GM12878 (cell line): ENCODE results near the gene BNC2. TPM values are rescaled to one million over a fixed set of nuclear protein-coding genes. Genes with fewer than 3 reads are reported as not detected.

Source experiments
- ATAC-seq: fragments of 200-7000 bp; cut with Tn5 transposase; 3 replicates; pipeline ENCODE4 v1.9.1; 2020; ENCODE audit warnings: mild to moderate bottlenecking, moderate library complexity
- BruUV-seq: library from RNA; stranded (reverse); fragments of 400-500 nt; replicated peaks from 2 replicates; lab custom pipeline; 2021; lab: Mats Ljungman, UMichigan
- CTCF ChIA-PET: fragments of 300-600 bp; sonication (Branson Sonifier 250); formaldehyde crosslinking; extraction: SDS; loops from one replicate; lab custom pipeline; 2021; ENCODE audit warnings: inconsistent platforms; lab: Yijun Ruan, JAX
- POLR2A ChIA-PET: fragments of 350-600 bp; formaldehyde crosslinking; extraction: SDS; loops from one replicate; lab custom pipeline; 2021; ENCODE audit warnings: inconsistent platforms; lab: Charles Lee
- RAD21 ChIA-PET: fragments of 300-600 bp; sonication (Branson Sonifier 250); formaldehyde crosslinking; loops from one replicate; lab custom pipeline; 2023; ENCODE audit warnings: antibody characterized with exemption; ENCODE audit not compliant: unreplicated experiment; lab: Charles Lee
- SMC1A ChIA-PET: fragments of 300-600 bp; sonication (Branson Sonifier 250); formaldehyde crosslinking; loops from one replicate; lab custom pipeline; 2023; ENCODE audit not compliant: unreplicated experiment, uncharacterized antibody; lab: Charles Lee
- DNase-seq: peaks from one replicate; pipeline ENCODE4 v3.0.0-alpha.2; 2011; ENCODE audit warnings: low read depth, low spot score
- FAIRE-seq: peaks from 3 replicates; lab custom pipeline; 2011; peaks lifted over from hg19 to GRCh38; lab: Jason Lieb, UNC
- H2AFZ ChIP-seq: 2 replicates; pipeline ENCODE4 v1.6.0; 2011; ENCODE audit warnings: low read depth, low read length, control low read depth; ENCODE audit not compliant: control insufficient read depth
- H3K27ac ChIP-seq: 2 replicates; pipeline ENCODE4 v1.5.1; 2011; ENCODE audit warnings: control low read depth; ENCODE audit not compliant: control insufficient read depth, insufficient read depth
- H3K27me3 ChIP-seq, 2 experiments: replicated peaks in 1 of 2; 2 replicates each; pipeline versions ENCODE4 v1.6.0 to v1.6.1; 2011; ENCODE audit warnings: low read length in 1 of 2; ENCODE audit not compliant: control insufficient read depth in 2 of 2, insufficient read depth in 2 of 2
- H3K36me3 ChIP-seq, 2 experiments: 2 replicates each; pipeline ENCODE4 v1.5.1; 2011; ENCODE audit warnings: low read length in 1 of 2; ENCODE audit not compliant: control insufficient read depth in 2 of 2, insufficient read depth in 2 of 2
- H3K4me1 ChIP-seq: 2 replicates; pipeline ENCODE4 v1.6.1; 2011; ENCODE audit warnings: mild to moderate bottlenecking, low read length, moderate library complexity, mixed read lengths; ENCODE audit not compliant: control insufficient read depth, insufficient read depth
- H3K4me2 ChIP-seq: 2 replicates; pipeline ENCODE4 v1.6.0; 2011; ENCODE audit warnings: control low read depth; ENCODE audit not compliant: control insufficient read depth, insufficient read depth
- H3K4me3 ChIP-seq: fragments of 200-600 bp; sonication (generic); 2 replicates; pipeline ENCODE4 v1.5.1; 2016
- H3K79me2 ChIP-seq: 2 replicates; pipeline ENCODE4 v1.6.0; 2011; ENCODE audit warnings: low read length; ENCODE audit not compliant: control insufficient read depth, insufficient read depth
- H3K9ac ChIP-seq: 2 replicates; pipeline ENCODE4 v1.8.0; 2011; ENCODE audit warnings: low read length, control low read depth, mixed read lengths; ENCODE audit not compliant: control insufficient read depth, insufficient read depth
- H3K9me3 ChIP-seq: replicated peaks from 3 replicates; pipeline ENCODE4 v1.5.1; 2011; ENCODE audit warnings: mild to moderate bottlenecking, low read length; ENCODE audit not compliant: control insufficient read depth, insufficient read depth
- H4K20me1 ChIP-seq: 2 replicates; pipeline ENCODE4 v1.6.0; 2011; ENCODE audit not compliant: control insufficient read depth, insufficient read depth
- BHLHE40 ChIP-seq, 2 experiments: fragments of 450-650 bp in 1 of 2; IDR thresholded peaks; 2 replicates each; pipeline ENCODE4 v1.6.1; 2011 to 2017; ENCODE audit warnings: low read depth in 2 of 2, borderline replicate concordance in 1 of 2, improper control_type of control experiment in 1 of 2, low read length in 1 of 2, mild to moderate bottlenecking in 1 of 2
- BRCA1 ChIP-seq: IDR thresholded peaks from 2 replicates; pipeline ENCODE4 v1.6.1; 2011; ENCODE audit warnings: low read depth, low read length, improper control_type of control experiment
- CREB1 ChIP-seq: IDR thresholded peaks from 2 replicates; pipeline ENCODE4 v1.6.1; 2012; ENCODE audit warnings: low read depth, mild to moderate bottlenecking, inconsistent platforms
- LARP7 ChIP-seq: fragments of 450-650 bp; IDR thresholded peaks from 2 replicates; pipeline ENCODE4 v1.6.1; 2017; ENCODE audit warnings: mild to moderate bottlenecking
- RUNX3 ChIP-seq: IDR thresholded peaks from 2 replicates; pipeline ENCODE4 v1.6.1; 2012; ENCODE audit warnings: low read length, inconsistent platforms
- STAT1 ChIP-seq: fragments of 450-650 bp; conservative IDR thresholded peaks from 2 replicates; pipeline ENCODE4 v1.6.1; 2014; ENCODE audit warnings: antibody characterized with exemption, mild to moderate bottlenecking
- TCF12 ChIP-seq: IDR thresholded peaks from 2 replicates; pipeline ENCODE4 v1.6.1; 2011; ENCODE audit warnings: low read depth, mild to moderate bottlenecking, low read length
- TCF7 ChIP-seq: IDR thresholded peaks from 2 replicates; pipeline ENCODE4 v1.6.1; 2014; ENCODE audit warnings: antibody characterized with exemption, borderline replicate concordance
- ZSCAN29 ChIP-seq: fragments of 450-650 bp; IDR thresholded peaks from 2 replicates; pipeline ENCODE4 v1.6.1; 2017; ENCODE audit warnings: mild to moderate bottlenecking, moderate library complexity
- WGBS: methylation state at CpG from one replicate; pipeline ENCODE4 v1.1.6; 2016; ENCODE audit warnings: low lambda C conversion rate; ENCODE audit not compliant: insufficient replicate concordance, insufficient coverage; ENCODE audit errors: missing lambda C conversion rate; 5-methylcytosine and 5-hydroxymethylcytosine counted together
- in situ Hi-C: fragments of 300-500 bp; cut with MboI; formaldehyde crosslinking; loops from 9 replicates; pipeline ENCODE4 v1.14.3; 2018; ENCODE audit warnings: mixed read lengths
- intact Hi-C: fragments of 100-400 bp; cut with micrococcal nuclease; formaldehyde crosslinking; loops from one replicate; pipeline ENCODE4 v1.14.2; 2022; ENCODE audit not compliant: unreplicated experiment
- polyA plus RNA-seq, 11 experiments: library from polyadenylated mRNA; depleted of rRNA in 4 of 11; unstranded in 6 of 11; stranded (reverse) in 5 of 11; fragments of >200 nt; fragmentation: Nextera tagmentation in 4 of 11; fragmentation: Illumina TruSeq in 1 of 11; extraction: Ambion mirVana in 4 of 11; extraction: Trizol in 1 of 11; gene quantifications; 1 replicate in 1 of 11; 2 replicates in 10 of 11; pipeline versions ENCODE4 v1.2.1 to v1.2.3, GENCODE V29; 2011 to 2016; ENCODE audit warnings: inconsistent platforms in 2 of 11, missing spikeins in 2 of 11, low read depth in 1 of 11
- total RNA-seq, 4 experiments: library from RNA; depleted of rRNA in 3 of 4; stranded (reverse); fragments of >200 nt in 3 of 4; fragmentation: Illumina TruSeq in 1 of 4; extraction: Trizol in 1 of 4; gene quantifications; 2 replicates each; pipeline versions ENCODE4 v1.2.1 to v1.2.3, GENCODE V29; 2013 to 2021
- TF ChIP-seq, protein P1 (sequence below): fragments of 450-650 bp; formaldehyde crosslinking; IDR thresholded peaks from 2 replicates; pipeline ENCODE4 v1.4.0; 2020; ENCODE audit warnings: mild to moderate bottlenecking, moderate library complexity
- TF ChIP-seq, protein P2 (sequence below): IDR thresholded peaks from 2 replicates; pipeline ENCODE4 v1.6.1; 2012; ENCODE audit warnings: improper control_type of control experiment, low read depth, low read length; ENCODE audit not compliant: insufficient replicate concordance

The BNC2 gene
- total and polyA plus RNA-seq, 10 of the 15 experiments (the other 5 are each of a cell fraction or from before 2014, with no cell fraction given): 0.05 to 14.5 (median 0.26) TPM

DNA sequence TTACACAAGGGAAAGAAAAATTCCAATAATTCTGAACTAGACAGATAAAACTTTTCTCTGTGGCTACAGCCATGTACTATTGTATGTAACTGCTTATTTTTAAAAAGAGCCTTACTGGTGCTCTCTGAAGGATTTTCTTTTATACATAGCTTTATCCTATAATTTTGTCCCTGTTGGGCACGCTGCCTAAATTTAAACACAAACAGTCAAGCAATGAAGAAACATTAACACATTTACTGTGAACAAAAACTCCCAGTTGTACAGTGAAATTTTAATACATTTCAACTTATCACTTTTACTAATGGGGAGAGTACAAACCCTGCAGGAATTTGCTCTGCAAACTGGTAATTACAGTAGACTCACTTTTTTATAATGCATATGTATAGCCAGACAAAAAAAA lies 273.3 kb downstream of the BNC2 start (continued):
- TF ChIP-seq BHLHE40 (IDR thresholded peaks at IDR 0.05; ENCODE audit: borderline replicate concordance in 1 of 2, low read depth in 2 of 2, low read length in 1 of 2): no peak
- TF ChIP-seq BRCA1: no peak
- TF ChIP-seq STAT1: no peak
- no peak for TF ChIP-seq RUNX3

DNA sequence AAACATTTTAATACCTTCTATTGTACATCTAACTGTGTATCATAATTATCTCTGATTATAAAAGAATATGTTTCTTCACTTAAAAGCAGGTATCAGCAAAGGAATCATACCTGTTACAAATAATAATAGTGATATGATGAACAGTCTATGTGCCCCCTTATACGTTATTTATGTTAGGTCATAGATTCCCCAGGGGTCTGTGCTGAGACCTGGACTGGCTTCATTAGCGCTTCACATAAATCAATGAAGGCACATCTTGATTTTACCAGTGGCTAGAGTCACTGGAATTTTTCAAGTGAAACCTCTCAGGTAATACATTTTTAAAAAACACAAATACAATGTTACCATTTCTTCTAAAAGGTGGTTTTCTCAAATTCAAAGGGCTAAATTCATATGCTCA lies 275.2 kb downstream of the BNC2 start:
- FAIRE-seq: no peak

More for the DNA sequence above, 275.2 kb downstream of the BNC2 start:
- ATAC-seq: no peak
- POLR2A ChIA-PET: interaction anchor here (0.5 kb wide), 1 partner anchor 12 kb away, joined by 3 read pairs; no protein-coding TSS in a partner anchor
- TF ChIP-seq TCF7: no peak
- no peak for TF ChIP-seq CREB1
- TF ChIP-seq, protein P1, sequence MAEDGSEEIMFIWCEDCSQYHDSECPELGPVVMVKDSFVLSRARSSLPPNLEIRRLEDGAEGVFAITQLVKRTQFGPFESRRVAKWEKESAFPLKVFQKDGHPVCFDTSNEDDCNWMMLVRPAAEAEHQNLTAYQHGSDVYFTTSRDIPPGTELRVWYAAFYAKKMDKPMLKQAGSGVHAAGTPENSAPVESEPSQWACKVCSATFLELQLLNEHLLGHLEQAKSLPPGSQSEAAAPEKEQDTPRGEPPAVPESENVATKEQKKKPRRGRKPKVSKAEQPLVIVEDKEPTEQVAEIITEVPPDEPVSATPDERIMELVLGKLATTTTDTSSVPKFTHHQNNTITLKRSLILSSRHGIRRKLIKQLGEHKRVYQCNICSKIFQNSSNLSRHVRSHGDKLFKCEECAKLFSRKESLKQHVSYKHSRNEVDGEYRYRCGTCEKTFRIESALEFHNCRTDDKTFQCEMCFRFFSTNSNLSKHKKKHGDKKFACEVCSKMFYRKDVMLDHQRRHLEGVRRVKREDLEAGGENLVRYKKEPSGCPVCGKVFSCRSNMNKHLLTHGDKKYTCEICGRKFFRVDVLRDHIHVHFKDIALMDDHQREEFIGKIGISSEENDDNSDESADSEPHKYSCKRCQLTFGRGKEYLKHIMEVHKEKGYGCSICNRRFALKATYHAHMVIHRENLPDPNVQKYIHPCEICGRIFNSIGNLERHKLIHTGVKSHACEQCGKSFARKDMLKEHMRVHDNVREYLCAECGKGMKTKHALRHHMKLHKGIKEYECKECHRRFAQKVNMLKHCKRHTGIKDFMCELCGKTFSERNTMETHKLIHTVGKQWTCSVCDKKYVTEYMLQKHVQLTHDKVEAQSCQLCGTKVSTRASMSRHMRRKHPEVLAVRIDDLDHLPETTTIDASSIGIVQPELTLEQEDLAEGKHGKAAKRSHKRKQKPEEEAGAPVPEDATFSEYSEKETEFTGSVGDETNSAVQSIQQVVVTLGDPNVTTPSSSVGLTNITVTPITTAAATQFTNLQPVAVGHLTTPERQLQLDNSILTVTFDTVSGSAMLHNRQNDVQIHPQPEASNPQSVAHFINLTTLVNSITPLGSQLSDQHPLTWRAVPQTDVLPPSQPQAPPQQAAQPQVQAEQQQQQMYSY (CRISPR knock-in tag): no peak
- no peak for TF ChIP-seq TCF12
- TF ChIP-seq, protein P2, sequence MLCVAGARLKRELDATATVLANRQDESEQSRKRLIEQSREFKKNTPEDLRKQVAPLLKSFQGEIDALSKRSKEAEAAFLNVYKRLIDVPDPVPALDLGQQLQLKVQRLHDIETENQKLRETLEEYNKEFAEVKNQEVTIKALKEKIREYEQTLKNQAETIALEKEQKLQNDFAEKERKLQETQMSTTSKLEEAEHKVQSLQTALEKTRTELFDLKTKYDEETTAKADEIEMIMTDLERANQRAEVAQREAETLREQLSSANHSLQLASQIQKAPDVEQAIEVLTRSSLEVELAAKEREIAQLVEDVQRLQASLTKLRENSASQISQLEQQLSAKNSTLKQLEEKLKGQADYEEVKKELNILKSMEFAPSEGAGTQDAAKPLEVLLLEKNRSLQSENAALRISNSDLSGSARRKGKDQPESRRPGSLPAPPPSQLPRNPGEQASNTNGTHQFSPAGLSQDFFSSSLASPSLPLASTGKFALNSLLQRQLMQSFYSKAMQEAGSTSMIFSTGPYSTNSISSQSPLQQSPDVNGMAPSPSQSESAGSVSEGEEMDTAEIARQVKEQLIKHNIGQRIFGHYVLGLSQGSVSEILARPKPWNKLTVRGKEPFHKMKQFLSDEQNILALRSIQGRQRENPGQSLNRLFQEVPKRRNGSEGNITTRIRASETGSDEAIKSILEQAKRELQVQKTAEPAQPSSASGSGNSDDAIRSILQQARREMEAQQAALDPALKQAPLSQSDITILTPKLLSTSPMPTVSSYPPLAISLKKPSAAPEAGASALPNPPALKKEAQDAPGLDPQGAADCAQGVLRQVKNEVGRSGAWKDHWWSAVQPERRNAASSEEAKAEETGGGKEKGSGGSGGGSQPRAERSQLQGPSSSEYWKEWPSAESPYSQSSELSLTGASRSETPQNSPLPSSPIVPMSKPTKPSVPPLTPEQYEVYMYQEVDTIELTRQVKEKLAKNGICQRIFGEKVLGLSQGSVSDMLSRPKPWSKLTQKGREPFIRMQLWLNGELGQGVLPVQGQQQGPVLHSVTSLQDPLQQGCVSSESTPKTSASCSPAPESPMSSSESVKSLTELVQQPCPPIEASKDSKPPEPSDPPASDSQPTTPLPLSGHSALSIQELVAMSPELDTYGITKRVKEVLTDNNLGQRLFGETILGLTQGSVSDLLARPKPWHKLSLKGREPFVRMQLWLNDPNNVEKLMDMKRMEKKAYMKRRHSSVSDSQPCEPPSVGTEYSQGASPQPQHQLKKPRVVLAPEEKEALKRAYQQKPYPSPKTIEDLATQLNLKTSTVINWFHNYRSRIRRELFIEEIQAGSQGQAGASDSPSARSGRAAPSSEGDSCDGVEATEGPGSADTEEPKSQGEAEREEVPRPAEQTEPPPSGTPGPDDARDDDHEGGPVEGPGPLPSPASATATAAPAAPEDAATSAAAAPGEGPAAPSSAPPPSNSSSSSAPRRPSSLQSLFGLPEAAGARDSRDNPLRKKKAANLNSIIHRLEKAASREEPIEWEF: no peak
- TF ChIP-seq ZSCAN29: no peak
- no peak for TF ChIP-seq LARP7
- TF ChIP-seq, all 136 proteins: peak for 0
- H3K9me3 ChIP-seq: no peaks in the 10 kb centered on the region
- no peaks in the 10 kb centered on the region for H3K36me3 ChIP-seq
- no peak overlapping the region for H2AFZ ChIP-seq
- no peak for DNase-seq
- WGBS: 33% methylated on average over 2 of the region's 2 CpGs
- H3K4me3 ChIP-seq: no peak overlapping the region
- no peaks in the 10 kb centered on the region for H3K79me2 ChIP-seq
- no TSS peak for BruUV-seq
- SMC1A ChIA-PET: interaction anchor here (0.8 to 1.8 kb wide), 3 partner anchors 20 to 33 kb away, joined by 3 to 4 read pairs (median 3); no protein-coding TSS in a partner anchor
- no peaks in the 10 kb centered on the region for H3K27me3 ChIP-seq
- H3K27ac ChIP-seq: no peak overlapping the region
- no peak overlapping the region for H3K9ac ChIP-seq
- intact Hi-C loops (no loop called here), in situ Hi-C loops (no loop called here)
- H4K20me1 ChIP-seq: no peaks in the 10 kb centered on the region
- no peak overlapping the region for H3K4me2 ChIP-seq
- H3K4me1 ChIP-seq: no peaks in the 10 kb centered on the region
- CTCF ChIA-PET: interaction anchor here (0.5 to 0.7 kb wide), 2 partner anchors 20 to 171 kb away, joined by 3 to 4 read pairs; no protein-coding TSS in a partner anchor
- RAD21 ChIA-PET: interaction anchor here (1.1 to 1.5 kb wide), 4 partner anchors 10 to 141 kb away, joined by 3 read pairs; no protein-coding TSS in a partner anchor
